GM21723 (cell line): Measurements from ENCODE around the gene SRMS.

Source experiments
- ATAC-seq: cut with Tn5 transposase; IDR thresholded peaks from one replicate; pipeline ENCODE4 v1.9.1; 2021; ENCODE audit warnings: mild to moderate bottlenecking, moderate library complexity; ENCODE audit not compliant: unreplicated experiment

SRMS gene

DNA sequence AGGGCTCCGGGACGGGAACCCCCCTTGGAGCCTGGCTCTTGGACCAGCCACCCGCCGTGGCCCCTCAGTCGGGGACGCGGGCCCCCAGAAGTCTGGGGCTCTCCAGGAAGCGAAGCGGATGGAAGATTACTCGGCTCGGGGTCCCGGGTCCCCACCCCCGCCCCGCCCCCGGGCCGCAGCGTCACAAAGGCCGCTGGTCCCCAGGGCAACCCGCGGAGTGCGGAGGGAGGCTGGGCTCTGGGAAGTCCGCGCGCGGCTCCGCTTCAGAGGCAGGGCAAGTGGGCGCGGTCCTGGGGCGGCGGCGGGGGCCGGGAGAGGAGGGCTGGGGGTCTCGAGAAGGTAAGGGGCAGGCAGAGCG, 6.4 kb upstream of the SRMS start, which contains the start of gene FNDC11:
Gene FNDC11, plus strand, starts transcription at position 227 of the 358 bp plus-strand sequence. CDS start 1,505 bp downstream, outside the sequence.
- ATAC-seq: peak; percentile 19

DNA sequence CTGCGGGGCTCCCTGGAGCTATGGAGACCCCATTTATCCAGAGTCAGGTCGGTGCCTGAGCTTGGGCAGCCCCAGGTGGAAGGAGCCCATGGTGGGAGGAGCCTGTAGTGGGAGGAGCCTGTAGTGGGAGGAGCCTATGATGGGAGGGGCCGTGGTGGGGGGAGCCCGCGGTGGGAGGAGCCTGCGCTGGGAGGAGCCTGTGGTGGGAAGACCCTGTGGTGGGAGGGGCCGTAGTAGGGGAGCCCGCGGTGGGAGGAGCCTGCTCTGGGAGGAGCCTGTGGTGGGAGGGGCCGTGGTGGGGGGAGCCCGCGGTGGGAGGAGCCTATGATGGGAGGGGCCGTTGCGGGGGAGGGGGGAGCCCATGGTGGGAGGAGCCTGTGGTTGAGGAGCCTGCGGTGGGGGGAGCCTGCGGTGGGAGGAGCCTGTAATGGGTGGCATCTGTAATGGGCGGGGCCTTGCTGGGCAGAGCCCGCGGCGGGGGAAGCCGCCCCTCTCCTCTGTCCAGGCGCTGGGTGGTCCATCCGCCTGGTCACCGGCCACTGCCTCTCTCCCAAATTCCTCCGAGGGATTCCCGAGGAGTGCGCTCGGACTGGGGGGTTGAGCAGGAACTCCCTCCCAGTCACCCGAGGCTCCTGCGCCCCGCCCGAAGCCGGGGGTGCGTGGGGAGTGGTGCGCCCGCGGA, 5.8 kb upstream of the SRMS start:
- ATAC-seq: peak; percentile 48

GRCh38 chr20:63552481-63553249, 5.1 kb upstream of the SRMS start:
- ATAC-seq: peak; percentile 39

DNA sequence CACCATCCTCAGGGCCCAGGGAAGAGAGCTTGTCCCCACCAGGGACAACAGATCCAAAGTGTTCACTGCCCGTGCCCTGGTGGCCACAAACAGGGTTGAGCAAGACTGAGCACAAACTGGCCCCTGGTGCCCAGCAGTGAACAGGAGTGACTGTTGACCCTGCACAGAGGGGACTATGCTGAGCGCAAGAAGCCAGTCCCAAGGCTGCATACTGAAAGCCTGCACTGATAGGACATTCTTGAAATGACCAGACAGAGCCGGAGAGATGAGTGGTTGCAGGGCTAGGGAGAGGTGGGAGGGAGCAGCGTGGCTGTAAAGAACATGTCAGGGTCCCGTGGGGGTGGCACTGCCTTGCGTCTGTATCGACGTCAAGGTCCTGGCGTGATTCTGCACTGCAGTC, 3.5 kb upstream of the SRMS start:
- ATAC-seq: no peak

DNA sequence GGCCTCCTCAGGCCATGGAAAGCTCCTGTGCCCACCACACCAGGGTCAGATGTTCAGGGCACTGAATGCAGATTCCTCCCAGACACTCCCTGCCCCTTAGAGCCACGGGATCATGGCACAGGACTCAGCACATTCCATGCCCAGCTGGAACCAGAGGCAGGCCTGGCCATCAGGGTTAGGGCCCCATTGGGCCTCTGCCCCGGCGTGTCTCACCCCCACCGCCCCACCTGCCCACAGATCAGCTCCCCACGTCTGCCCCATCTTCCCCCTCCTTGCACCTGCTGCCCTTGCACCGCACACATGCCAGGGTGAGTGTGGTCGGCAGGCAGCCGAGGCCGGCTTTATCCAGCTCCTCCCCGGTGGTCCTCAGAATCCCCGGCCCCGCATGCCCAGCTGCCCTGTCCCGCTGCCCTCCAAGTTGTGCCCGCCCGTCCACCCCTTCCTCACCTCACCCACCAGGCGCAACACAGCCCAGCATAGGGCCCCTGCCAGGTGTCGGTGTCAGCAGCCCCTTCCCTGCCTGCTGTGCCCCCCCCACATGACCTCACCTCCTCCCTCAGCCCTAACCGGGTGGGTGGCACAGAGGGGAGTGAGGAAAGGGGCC, 2.2 kb upstream of the SRMS start:
- ATAC-seq: no peak

GRCh38 chr20:63549019-63549418, 1.5 kb upstream of the SRMS start:
- no peak for ATAC-seq

- ATAC-seq: no peak
Observed at GRCh38 chr20:63548542-63548941, 993 bp upstream of the SRMS start.

DNA sequence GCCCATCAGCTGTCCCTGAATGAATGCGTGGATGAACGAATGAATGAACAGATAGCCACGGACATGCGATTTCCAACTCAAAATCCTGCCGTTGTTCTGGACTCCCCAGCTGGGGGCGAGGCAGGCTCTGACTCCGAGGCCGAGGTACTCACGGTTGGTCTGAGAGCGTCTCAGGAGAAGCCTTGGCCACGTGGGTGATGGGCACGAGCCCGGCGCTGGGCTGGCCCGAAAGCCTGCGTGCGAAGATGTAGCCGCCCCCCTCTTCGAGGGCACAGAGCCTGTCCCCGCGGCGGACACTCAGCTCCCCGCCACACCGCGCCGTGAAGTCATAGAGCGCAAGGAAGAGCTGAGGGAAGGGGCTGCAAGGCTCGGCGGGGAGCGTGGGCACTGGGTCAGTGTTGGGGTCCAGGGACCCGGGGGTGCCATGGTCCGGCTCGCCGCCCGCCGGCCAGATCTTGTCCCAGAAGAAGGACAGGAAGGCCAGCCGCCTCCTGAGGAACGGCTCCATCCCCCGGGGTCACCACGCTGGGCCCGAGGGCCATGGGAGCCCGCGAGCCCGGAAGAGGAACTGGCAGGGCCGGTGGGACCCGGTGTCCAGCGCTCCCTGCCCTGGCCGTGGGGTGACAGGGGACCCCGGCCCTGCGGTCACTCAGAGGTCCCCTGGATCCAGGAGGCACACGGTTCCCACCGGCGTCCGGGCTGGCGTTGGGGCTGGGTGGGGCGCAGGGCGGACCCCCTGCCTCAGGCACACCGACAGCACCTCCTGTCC, 409 bp downstream of the SRMS start:
- ATAC-seq: no peak

GRCh38 chr20:63546256-63546955, 1.1 kb downstream of the SRMS start:
- ATAC-seq: no peak

- ATAC-seq: no peak
Observed at GRCh38 chr20:63545814-63546213, 1.7 kb downstream of the SRMS start.

GRCh38 chr20:63544958-63545516, 2.5 kb downstream of the SRMS start:
- ATAC-seq: no peak

- no peak for ATAC-seq
Observed at GRCh38 chr20:63544241-63544957, 3.1 kb downstream of the SRMS start.

DNA sequence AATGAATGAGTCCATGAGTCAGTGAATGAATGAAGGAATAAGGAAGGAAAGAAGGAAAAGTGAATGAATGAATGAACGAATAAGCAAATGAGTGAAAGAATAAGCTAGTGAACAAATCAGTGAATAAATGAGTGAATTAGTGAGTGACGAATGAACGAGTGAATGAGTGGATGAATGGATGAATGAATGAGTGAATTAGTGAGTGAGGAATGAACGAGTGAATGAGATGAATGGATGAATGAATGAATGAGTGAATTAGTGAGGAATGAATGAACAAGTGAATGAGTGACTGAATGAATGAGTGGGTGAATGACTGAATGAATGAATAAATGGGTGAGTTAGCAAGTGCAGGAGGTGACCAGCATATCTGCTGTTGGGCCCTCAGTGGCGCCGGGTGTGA, 3.8 kb downstream of the SRMS start:
- no peak for ATAC-seq

DNA sequence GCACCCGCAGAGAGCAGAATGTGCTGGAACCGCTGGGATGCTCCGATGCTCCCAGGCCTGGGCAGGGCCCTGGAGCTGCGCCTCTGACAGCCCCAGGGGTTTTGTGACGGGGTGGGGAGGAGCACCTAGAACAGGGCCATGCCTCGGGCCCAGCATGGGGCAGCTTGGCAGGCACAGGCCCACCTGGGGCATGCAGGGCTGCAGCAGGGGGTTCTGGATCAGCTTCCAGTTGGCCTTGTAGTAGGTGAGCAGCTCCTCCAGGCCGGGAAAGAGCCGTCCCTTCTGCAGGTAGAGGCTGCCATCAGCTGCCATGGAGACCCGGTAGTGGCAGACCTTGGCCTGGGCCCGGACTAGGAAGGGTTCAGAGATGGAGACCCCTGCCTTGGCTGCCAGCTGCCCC, 4.4 kb downstream of the SRMS start:
- no peak for ATAC-seq

- ATAC-seq: no peak
Observed at GRCh38 chr20:63542696-63543095, 4.9 kb downstream of the SRMS start.

GRCh38 chr20:63542031-63542559, 5.5 kb downstream of the SRMS start:
- ATAC-seq: no peak

GRCh38 chr20:63541371-63541770, 6.2 kb downstream of the SRMS start:
- no peak for ATAC-seq

DNA sequence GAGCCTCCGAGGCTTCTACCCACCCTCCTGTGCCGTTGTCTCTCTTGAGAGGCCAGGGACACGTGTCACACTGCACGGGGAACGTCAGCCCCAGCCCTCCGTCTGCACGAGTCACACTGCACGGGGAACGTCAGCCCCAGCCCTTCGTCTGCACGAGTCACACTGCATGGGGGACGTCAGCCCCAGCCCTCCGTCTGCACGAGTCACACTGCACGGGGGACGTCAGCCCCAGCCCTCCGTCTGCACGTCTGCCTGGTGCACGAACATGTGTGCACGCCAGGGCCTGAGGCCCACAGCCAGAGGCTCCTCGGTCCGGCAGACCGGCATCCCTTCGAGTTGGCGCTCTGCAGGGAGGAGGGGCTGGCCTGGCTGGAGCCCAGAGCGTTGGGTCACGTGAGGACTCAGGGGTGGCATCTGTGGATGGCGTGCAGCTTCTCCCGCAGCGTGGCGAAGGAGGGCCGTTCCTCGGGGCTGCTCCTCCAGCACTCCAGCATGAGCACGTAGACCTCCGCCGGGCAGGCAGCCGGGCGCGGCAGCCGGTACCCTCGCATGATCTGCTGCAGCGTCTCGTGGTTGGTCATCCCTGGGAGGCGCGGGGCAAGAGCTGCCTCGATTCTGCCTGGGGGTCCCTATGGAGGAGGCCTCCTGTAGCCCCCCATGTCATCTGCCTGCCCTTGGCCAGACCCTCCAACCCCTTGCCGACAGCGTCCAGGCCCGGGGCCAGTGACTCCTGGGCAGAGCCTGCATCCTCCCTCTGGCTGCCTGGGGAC, 6.9 kb downstream of the SRMS start:
- no peak for ATAC-seq
